GM18505 (cell line): ENCODE results near the gene PHF20.
"Not testable (repeated sequence)": the region's sequence is repeated elsewhere in the genome, so short reads cannot be mapped to it uniquely, and the experiment has no call there.

Experiments used
- ATAC-seq: cut with Tn5 transposase; IDR thresholded peaks from one replicate; pipeline ENCODE4 v1.9.1; 2021; ENCODE audit not compliant: unreplicated experiment
- POLR2A ChIP-seq: IDR thresholded peaks from 4 replicates; pipeline ENCODE4 v1.6.1; 2011; ENCODE audit warnings: borderline replicate concordance; ENCODE audit not compliant: insufficient read depth, insufficient read length; ENCODE audit errors: extremely low read depth

Gene PHF20

GRCh38 chr20:35883778-35884540 is 112.1 kb downstream of the PHF20 start:
- no peak for ATAC-seq

DNA sequence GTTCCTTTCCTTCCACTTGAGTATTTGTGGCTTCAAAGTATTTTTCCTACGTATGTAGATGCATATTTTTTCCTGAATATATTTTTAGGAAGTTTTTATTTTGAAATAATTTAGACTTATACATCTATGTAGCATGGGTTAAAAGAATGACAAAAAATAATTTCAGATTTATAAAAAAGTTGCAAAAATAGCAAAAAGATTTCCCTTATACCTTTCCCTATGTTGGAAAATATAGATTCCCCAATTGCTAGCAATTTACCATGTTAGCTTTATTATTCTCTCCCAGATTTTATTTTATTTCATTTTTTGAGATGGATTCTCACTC is 112.7 kb downstream of the PHF20 start:
- no peak for TF ChIP-seq POLR2A
- no peak for ATAC-seq

More at GRCh38 chr20:35883778-35884540, 112.1 kb downstream of the PHF20 start:
- no peak for TF ChIP-seq POLR2A

DNA sequence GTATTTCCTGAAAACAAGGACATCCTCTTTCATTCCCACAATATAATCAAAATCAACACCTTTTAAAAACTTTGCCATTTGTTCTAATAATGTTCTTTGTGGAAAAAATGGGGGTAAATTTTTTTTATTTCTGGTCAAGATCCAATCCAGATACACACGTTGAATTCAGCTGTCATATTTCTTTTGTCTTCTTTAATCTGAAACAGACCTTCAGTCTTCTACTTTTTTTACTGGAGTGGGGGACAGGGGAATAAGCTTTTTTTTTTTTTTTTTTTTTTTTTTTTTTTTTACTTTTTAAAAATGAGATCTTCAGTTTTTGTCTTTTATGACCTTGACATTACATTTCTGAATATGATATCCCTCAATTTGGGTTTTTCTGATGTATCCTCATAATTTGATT is 113.4 kb downstream of the PHF20 start:
- ATAC-seq: no peak
- TF ChIP-seq POLR2A: no peak

DNA sequence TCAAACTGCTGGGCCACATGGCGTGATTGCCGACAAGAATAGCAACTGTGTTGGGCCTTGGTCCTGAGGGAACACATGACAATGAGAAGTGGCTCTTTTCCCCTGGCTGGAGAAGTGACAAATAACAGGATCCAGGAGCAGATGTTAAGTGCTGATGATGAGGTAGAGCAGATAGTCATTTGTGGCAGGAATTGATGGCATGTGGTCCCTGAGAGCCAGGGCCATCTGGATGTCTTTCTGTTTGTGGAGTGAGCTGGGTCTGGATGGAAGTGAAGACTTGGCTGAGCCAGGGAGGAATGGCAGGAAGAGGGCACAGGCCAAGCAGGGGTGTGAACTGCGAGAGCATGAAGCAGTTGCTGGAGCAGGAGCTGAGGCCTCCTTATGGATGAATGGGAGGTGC is 114.7 kb downstream of the PHF20 start:
- no peak for TF ChIP-seq POLR2A

GRCh38 chr20:35887393-35888064 is 115.7 kb downstream of the PHF20 start:
- no peak for TF ChIP-seq POLR2A
- ATAC-seq: no peak

More for the DNA sequence above, 114.7 kb downstream of the PHF20 start:
- no peak for ATAC-seq

DNA sequence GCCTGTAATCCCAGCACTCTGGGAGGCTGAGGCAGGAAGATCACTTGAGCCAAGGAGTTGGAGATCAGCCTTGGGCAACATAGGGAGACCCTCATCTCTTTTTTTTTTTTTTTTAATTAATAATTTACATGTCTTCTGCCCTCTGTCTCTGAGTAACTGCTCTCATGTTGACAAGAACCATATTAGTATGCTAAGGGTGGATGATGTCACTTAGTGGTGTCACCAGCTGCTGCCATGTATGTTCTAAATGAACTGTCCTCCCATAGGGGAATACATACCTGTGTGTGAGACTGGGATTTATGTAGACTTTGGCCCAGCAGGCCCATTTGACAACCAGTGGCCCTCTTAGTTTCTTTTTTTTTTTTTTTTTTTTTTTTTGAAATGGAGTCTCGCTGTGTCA is 116.8 kb downstream of the PHF20 start:
- no peak for TF ChIP-seq POLR2A
- no peak for ATAC-seq

GRCh38 chr20:35891375-35891774 is 119.6 kb downstream of the PHF20 start:
- ATAC-seq: no peak
- no peak for TF ChIP-seq POLR2A

DNA sequence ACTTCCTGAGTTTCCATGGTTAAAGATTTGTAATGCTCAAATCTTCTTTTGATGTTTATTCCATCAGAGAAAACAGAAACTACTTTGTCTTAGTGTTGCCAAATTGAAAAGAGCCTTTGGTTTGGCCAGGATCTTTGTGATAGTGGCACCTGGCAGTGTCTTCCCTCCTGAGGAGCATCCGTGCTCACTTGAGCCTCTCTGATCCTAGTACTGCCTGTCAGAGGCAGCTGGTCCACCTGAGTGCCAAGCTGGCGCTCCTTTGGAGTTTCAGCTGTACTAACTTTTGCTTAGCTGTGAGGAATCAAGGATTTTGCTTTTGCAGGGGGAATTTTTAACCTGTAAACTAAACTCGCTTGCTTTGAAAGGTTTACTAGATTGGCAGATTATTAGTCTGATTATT is 121.1 kb downstream of the PHF20 start:
- TF ChIP-seq POLR2A: no peak
- ATAC-seq: no peak

DNA sequence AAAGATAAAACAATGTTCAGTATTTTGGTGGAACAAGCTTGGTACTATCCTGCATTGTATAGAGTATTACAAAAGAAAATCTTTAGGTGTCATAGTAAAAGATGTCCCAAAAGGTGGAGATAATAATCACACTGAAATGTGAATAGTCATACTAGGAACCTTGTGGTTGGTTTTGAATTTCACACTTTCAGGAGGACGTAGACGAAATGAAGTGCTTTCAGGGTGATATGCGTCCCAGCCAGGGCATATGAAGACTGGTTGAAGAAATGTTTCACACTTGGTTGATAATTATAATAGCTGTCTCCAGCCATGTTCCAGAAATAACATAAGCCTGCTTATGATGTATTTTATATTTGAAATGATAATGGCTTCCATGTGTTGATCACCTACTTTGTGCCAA is 122.1 kb downstream of the PHF20 start:
- ATAC-seq: peak; percentile 65

GRCh38 chr20:35895516-35895915 is 123.7 kb downstream of the PHF20 start:
- not testable (repeated sequence) for ATAC-seq

More for the DNA sequence above, 122.1 kb downstream of the PHF20 start:
- TF ChIP-seq POLR2A: no peak

DNA sequence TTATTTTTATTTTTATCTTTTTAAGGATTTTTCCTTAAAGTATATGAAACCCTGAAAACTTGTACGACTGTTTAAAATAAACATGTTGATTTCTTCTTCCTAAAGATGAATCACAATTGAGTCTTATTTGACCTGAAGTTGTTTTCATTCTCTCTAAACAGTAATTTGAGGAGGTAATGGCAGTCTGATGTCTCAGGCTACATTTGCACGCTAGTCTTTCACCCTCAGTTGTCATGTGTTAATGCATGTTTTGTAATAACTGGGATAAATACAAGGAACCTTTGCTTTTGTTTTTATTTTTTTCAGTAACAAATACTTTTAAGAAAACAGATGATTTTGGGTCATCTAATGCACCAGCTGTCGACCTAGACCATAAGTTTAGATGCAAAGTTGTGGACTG is 127.2 kb downstream of the PHF20 start:
- TF ChIP-seq POLR2A: no peak
- no peak for ATAC-seq

DNA sequence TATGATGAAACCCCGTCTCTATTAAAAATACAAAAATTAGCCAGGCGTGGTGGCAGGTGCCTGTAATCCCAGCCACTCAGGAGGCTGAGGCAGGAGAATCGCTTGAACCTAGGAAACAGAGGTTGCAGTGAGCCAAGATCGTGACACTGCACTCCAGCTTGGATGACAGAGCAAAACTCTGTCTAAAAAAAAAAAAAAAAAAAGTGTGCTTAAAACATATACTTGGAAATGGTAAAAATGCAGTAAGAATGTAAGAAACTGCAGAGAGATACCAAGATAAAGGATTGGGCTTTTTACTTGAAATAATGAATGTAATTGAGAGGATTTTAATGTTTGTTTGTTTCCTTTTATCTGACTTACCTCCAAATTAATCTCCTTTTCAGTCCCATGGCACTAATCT is 129.4 kb downstream of the PHF20 start:
- ATAC-seq: not testable (repeated sequence)

DNA sequence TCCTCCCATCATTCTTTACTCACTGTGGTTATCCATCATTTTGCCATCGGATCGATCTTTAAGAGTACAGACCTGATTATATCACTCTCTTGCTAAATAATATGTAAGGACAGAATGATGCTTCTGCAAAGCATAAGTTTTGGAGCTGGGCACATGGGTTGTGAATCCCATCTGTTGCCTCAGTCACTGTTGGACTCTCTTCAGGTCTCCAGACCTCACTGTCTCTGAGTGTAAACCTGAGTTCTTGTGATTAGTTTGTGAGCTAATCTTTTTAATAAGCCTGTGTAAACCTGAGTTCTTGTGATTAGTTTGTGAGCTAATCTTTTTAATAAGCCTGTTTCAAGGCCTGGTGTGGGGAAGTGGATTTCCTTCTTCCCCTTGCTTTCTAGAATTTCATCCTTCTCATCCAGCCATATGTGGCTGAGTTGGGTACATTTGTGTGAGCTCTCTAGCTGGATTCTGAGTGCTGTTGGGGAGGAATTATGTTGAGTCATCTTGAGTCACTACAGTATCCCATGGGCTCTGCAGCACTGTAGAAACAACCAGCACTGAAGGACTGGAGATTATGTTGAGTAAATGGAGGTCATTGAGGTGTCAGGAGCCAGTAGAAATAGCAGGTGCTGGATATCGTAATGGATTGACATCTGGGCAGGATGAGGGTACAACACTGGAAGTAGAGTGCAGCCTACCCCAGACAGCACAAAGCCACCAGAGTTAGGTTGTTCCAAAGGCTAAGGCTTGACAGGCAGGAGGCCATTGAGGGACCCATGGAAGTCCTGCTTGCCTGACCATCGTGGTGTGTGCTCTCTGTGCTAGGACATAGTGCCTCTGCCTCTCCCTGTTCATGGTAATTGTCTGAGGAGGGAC is 130.1 kb downstream of the PHF20 start:
- no peak for ATAC-seq
- TF ChIP-seq POLR2A: no peak

GRCh38 chr20:35902545-35902941 is 130.7 kb downstream of the PHF20 start:
- TF ChIP-seq POLR2A: no peak
- ATAC-seq: no peak
